Measurements from ENCODE around the gene DYRK4. TPM values are rescaled to one million over a fixed set of nuclear protein-coding genes. Genes with fewer than 3 reads are reported as not detected.

Gene DYRK4
- total and polyA plus RNA-seq, 2 of the 4 experiments (the other 2 are of a cell fraction), result 44.6 to 71.6 TPM

- dilution Hi-C loops (cut with HindIII; ENCODE audit: low sequenced_read_pairs, unreplicated experiment), result no loop called here
- no peak overlapping the region for H3K4me3 ChIP-seq (ENCODE audit: insufficient read depth, low read depth, low read length)
Observed at GRCh38 chr12:4603946-4604345, 41.9 kb downstream of the DYRK4 start.

More at GRCh38 chr12:4603946-4604345, 41.9 kb downstream of the DYRK4 start:
- Histone ChIP-seq H2AFZ (replicated peaks; ENCODE audit: low read length, poor library complexity) (no peak overlapping the region), H4K91ac (ENCODE audit: insufficient read depth, low read depth, low read length) (no peak overlapping the region), H2AK9ac (replicated peaks; ENCODE audit: low read depth, low read length, poor library complexity) (no peak overlapping the region), H4K8ac (ENCODE audit: low read depth in 2 of 2, low read length in 2 of 2) (no peak overlapping the region), H4K20me1 (ENCODE audit: insufficient read depth, low read length) (no peaks in the 10 kb centered on the region), H3K9me3 (ENCODE audit: control insufficient read depth, insufficient read depth, low read length) (no peaks in the 10 kb centered on the region), H4K5ac (ENCODE audit: low read depth, low read length) (no peak overlapping the region), H3K56ac (ENCODE audit: extremely low read depth, insufficient read depth, low read length) (no peak overlapping the region), H2BK120ac (ENCODE audit: low read depth, low read length) (no peak overlapping the region), H2BK20ac (ENCODE audit: low read depth, low read length) (no peak overlapping the region), H3K27ac (ENCODE audit: insufficient read depth, low read length) (no peak overlapping the region), H3K9ac (ENCODE audit: low read depth, low read length) (no peak overlapping the region), H3K9me1 (ENCODE audit: insufficient read depth, low read length) (no peaks in the 10 kb centered on the region), H3K23ac (ENCODE audit: low read depth, low read length) (no peak overlapping the region), H2BK15ac (ENCODE audit: low read depth, low read length) (no peak overlapping the region), H2BK5ac (ENCODE audit: low read depth, low read length, poor library complexity, severe bottlenecking) (no peak overlapping the region), H3K4ac (ENCODE audit: low read depth, low read length) (no peak overlapping the region), H3K4me2 (ENCODE audit: low read depth, low read length) (no peak overlapping the region), H3K36me3 (ENCODE audit: control insufficient read depth, insufficient read depth, low read length) (no peaks in the 10 kb centered on the region), H3K27me3 (ENCODE audit: control insufficient read depth, insufficient read depth, low read length) (peaks cover 7% of the 10 kb centered on the region), H2AK5ac (ENCODE audit: low read depth, low read length) (no peak overlapping the region), H3K14ac (replicated peaks; ENCODE audit: low read depth, low read length) (no peak overlapping the region), H3K4me1 (ENCODE audit: control insufficient read depth, insufficient read depth, low read length) (peaks cover 3% of the 10 kb centered on the region), H3K18ac (ENCODE audit: low read depth, low read length) (no peak overlapping the region), H3K79me1 (ENCODE audit: low read depth in 1 of 2, low read length in 2 of 2) (peaks cover 15 to 28% of the 10 kb centered on the region in 2 experiments)
- no CpG with 5 or more reads among the region's 1 CpG for WGBS, 2 experiments (ENCODE audit: extremely low coverage in 2 of 2, insufficient read length in 1 of 2)
- intact Hi-C loops (cut with micrococcal nuclease), result loop anchor here (2.0 kb wide), 3 partner anchors 41 to 155 kb away; partner anchors contain the start of genes AKAP3, DYRK4 and NDUFA9
- ChIA-PET CTCF (interaction anchor here (0.5 to 1.6 kb wide), 10 partner anchors 10 to 1212 kb away, joined by 3 to 5 read pairs (median 3); no protein-coding TSS in a partner anchor), POLR2A (ENCODE audit: unreplicated experiment) (no interaction called here)
- no TSS peak for BruUV-seq (replicated peaks)
- TF ChIP-seq SMC3 (IDR thresholded peaks at IDR 0.05; ENCODE audit: low read depth, low read length) (no peak), NFE2L2 (IDR thresholded peaks at IDR 0.05; ENCODE audit: low read depth, low read length) (no peak), POLR2A (IDR thresholded peaks at IDR 0.05; ENCODE audit: low read depth, low read length) (no peak), RFX5 (IDR thresholded peaks at IDR 0.05; ENCODE audit: low read depth, low read length) (no peak), RAD21 (IDR thresholded peaks at IDR 0.05; ENCODE audit: low read length) (no peak), MXI1 (IDR thresholded peaks at IDR 0.05; ENCODE audit: borderline replicate concordance, low read depth, low read length) (no peak), USF2 (IDR thresholded peaks at IDR 0.05; ENCODE audit: low read depth, low read length) (no peak), CEBPB (IDR thresholded peaks at IDR 0.05; ENCODE audit: low read depth, low read length) (no peak), CTCF (conservative IDR thresholded peaks at IDR 0.05; ENCODE audit: low read depth, low read length) (no peak)
- in situ Hi-C loops (cut with MboI; ENCODE audit: low sequenced_read_pairs), result no loop called here
- ATAC-seq (ENCODE audit: low read depth) (no peak), DNase-seq (no peak)

Data from IMR-90 (cell line).